GM12878 (cell line): ENCODE results near the gene TICRR. TPM values are rescaled to one million over a fixed set of nuclear protein-coding genes. Genes with fewer than 3 reads are reported as not detected.

Source experiments
- ATAC-seq: fragments of 200-7000 bp; cut with Tn5 transposase; 3 replicates; pipeline ENCODE4 v1.9.1; 2020; ENCODE audit warnings: mild to moderate bottlenecking, moderate library complexity
- BruUV-seq: library from RNA; stranded (reverse); fragments of 400-500 nt; replicated peaks from 2 replicates; lab custom pipeline; 2021; lab: Mats Ljungman, UMichigan
- CTCF ChIA-PET: fragments of 300-600 bp; sonication (Branson Sonifier 250); formaldehyde crosslinking; extraction: SDS; loops from one replicate; lab custom pipeline; 2021; ENCODE audit warnings: inconsistent platforms; lab: Yijun Ruan, JAX
- POLR2A ChIA-PET: fragments of 350-600 bp; formaldehyde crosslinking; extraction: SDS; loops from one replicate; lab custom pipeline; 2021; ENCODE audit warnings: inconsistent platforms; lab: Charles Lee
- RAD21 ChIA-PET: fragments of 300-600 bp; sonication (Branson Sonifier 250); formaldehyde crosslinking; loops from one replicate; lab custom pipeline; 2023; ENCODE audit warnings: antibody characterized with exemption; ENCODE audit not compliant: unreplicated experiment; lab: Charles Lee
- SMC1A ChIA-PET: fragments of 300-600 bp; sonication (Branson Sonifier 250); formaldehyde crosslinking; loops from one replicate; lab custom pipeline; 2023; ENCODE audit not compliant: unreplicated experiment, uncharacterized antibody; lab: Charles Lee
- DNase-seq: peaks from one replicate; pipeline ENCODE4 v3.0.0-alpha.2; 2011; ENCODE audit warnings: low read depth, low spot score
- FAIRE-seq: peaks from 3 replicates; lab custom pipeline; 2011; peaks lifted over from hg19 to GRCh38; lab: Jason Lieb, UNC
- H2AFZ ChIP-seq: 2 replicates; pipeline ENCODE4 v1.6.0; 2011; ENCODE audit warnings: low read depth, low read length, control low read depth; ENCODE audit not compliant: control insufficient read depth
- H3K27ac ChIP-seq: 2 replicates; pipeline ENCODE4 v1.5.1; 2011; ENCODE audit warnings: control low read depth; ENCODE audit not compliant: control insufficient read depth, insufficient read depth
- H3K27me3 ChIP-seq, 2 experiments: replicated peaks in 1 of 2; 2 replicates each; pipeline versions ENCODE4 v1.6.0 to v1.6.1; 2011; ENCODE audit warnings: low read length in 1 of 2; ENCODE audit not compliant: control insufficient read depth in 2 of 2, insufficient read depth in 2 of 2
- H3K36me3 ChIP-seq, 2 experiments: 2 replicates each; pipeline ENCODE4 v1.5.1; 2011; ENCODE audit warnings: low read length in 1 of 2; ENCODE audit not compliant: control insufficient read depth in 2 of 2, insufficient read depth in 2 of 2
- H3K4me1 ChIP-seq: 2 replicates; pipeline ENCODE4 v1.6.1; 2011; ENCODE audit warnings: mild to moderate bottlenecking, low read length, moderate library complexity, mixed read lengths; ENCODE audit not compliant: control insufficient read depth, insufficient read depth
- H3K4me2 ChIP-seq: 2 replicates; pipeline ENCODE4 v1.6.0; 2011; ENCODE audit warnings: control low read depth; ENCODE audit not compliant: control insufficient read depth, insufficient read depth
- H3K4me3 ChIP-seq: fragments of 200-600 bp; sonication (generic); 2 replicates; pipeline ENCODE4 v1.5.1; 2016
- H3K79me2 ChIP-seq: 2 replicates; pipeline ENCODE4 v1.6.0; 2011; ENCODE audit warnings: low read length; ENCODE audit not compliant: control insufficient read depth, insufficient read depth
- H3K9ac ChIP-seq: 2 replicates; pipeline ENCODE4 v1.8.0; 2011; ENCODE audit warnings: low read length, control low read depth, mixed read lengths; ENCODE audit not compliant: control insufficient read depth, insufficient read depth
- H3K9me3 ChIP-seq: replicated peaks from 3 replicates; pipeline ENCODE4 v1.5.1; 2011; ENCODE audit warnings: mild to moderate bottlenecking, low read length; ENCODE audit not compliant: control insufficient read depth, insufficient read depth
- H4K20me1 ChIP-seq: 2 replicates; pipeline ENCODE4 v1.6.0; 2011; ENCODE audit not compliant: control insufficient read depth, insufficient read depth
- CUX1 ChIP-seq: IDR thresholded peaks from 2 replicates; pipeline ENCODE4 v1.6.1; 2012; ENCODE audit warnings: improper control_type of control experiment, low read depth, low read length; ENCODE audit not compliant: insufficient replicate concordance
- ESRRA ChIP-seq: IDR thresholded peaks from 2 replicates; pipeline ENCODE4 v1.6.1; 2012; ENCODE audit warnings: mild to moderate bottlenecking, low read length, improper control_type of control experiment
- SMAD1 ChIP-seq: fragments of 450-650 bp; IDR thresholded peaks from 2 replicates; pipeline ENCODE4 v1.6.1; 2018; ENCODE audit warnings: mild to moderate bottlenecking, low read depth; ENCODE audit not compliant: partially characterized antibody
- SREBF1 ChIP-seq: IDR thresholded peaks from 2 replicates; pipeline ENCODE4 v1.6.1; 2012; ENCODE audit warnings: mild to moderate bottlenecking, low read length
- SRF ChIP-seq, 2 experiments: IDR thresholded peaks; 2 replicates each; pipeline ENCODE4 v1.6.1; 2011; ENCODE audit warnings: low read depth in 2 of 2, low read length in 2 of 2, mild to moderate bottlenecking in 1 of 2, moderate library complexity in 1 of 2
- TCF12 ChIP-seq: IDR thresholded peaks from 2 replicates; pipeline ENCODE4 v1.6.1; 2011; ENCODE audit warnings: low read depth, mild to moderate bottlenecking, low read length
- TCF3 ChIP-seq: IDR thresholded peaks from 2 replicates; pipeline ENCODE4 v1.6.1; 2012; ENCODE audit warnings: low read depth, mild to moderate bottlenecking, low read length, borderline replicate concordance; ENCODE audit not compliant: insufficient read depth
- WGBS: methylation state at CpG from one replicate; pipeline ENCODE4 v1.1.6; 2016; ENCODE audit warnings: low lambda C conversion rate; ENCODE audit not compliant: insufficient replicate concordance, insufficient coverage; ENCODE audit errors: missing lambda C conversion rate; 5-methylcytosine and 5-hydroxymethylcytosine counted together
- in situ Hi-C: fragments of 300-500 bp; cut with MboI; formaldehyde crosslinking; loops from 9 replicates; pipeline ENCODE4 v1.14.3; 2018; ENCODE audit warnings: mixed read lengths
- intact Hi-C: fragments of 100-400 bp; cut with micrococcal nuclease; formaldehyde crosslinking; loops from one replicate; pipeline ENCODE4 v1.14.2; 2022; ENCODE audit not compliant: unreplicated experiment
- polyA plus RNA-seq, 11 experiments: library from polyadenylated mRNA; depleted of rRNA in 4 of 11; unstranded in 6 of 11; stranded (reverse) in 5 of 11; fragments of >200 nt; fragmentation: Nextera tagmentation in 4 of 11; fragmentation: Illumina TruSeq in 1 of 11; extraction: Ambion mirVana in 4 of 11; extraction: Trizol in 1 of 11; gene quantifications; 1 replicate in 1 of 11; 2 replicates in 10 of 11; pipeline versions ENCODE4 v1.2.1 to v1.2.3, GENCODE V29; 2011 to 2016; ENCODE audit warnings: inconsistent platforms in 2 of 11, missing spikeins in 2 of 11, low read depth in 1 of 11
- total RNA-seq, 4 experiments: library from RNA; depleted of rRNA in 3 of 4; stranded (reverse); fragments of >200 nt in 3 of 4; fragmentation: Illumina TruSeq in 1 of 4; extraction: Trizol in 1 of 4; gene quantifications; 2 replicates each; pipeline versions ENCODE4 v1.2.1 to v1.2.3, GENCODE V29; 2013 to 2021

Gene TICRR
- total and polyA plus RNA-seq, 10 of the 15 experiments (the other 5 are each of a cell fraction or from before 2014, with no cell fraction given): 0.58 to 21.5 (median 11.5) TPM

GRCh38 chr15:89591834-89592233 lies 16.6 kb downstream of the TICRR start (continued):
- no peak for TF ChIP-seq CUX1
- no peak for TF ChIP-seq SRF (IDR thresholded peaks at IDR 0.05; ENCODE audit: low read depth in 2 of 2, low read length in 2 of 2)
- no peak for TF ChIP-seq SREBF1
- no peak for TF ChIP-seq TCF3
- no peak for TF ChIP-seq ESRRA

- intact Hi-C loops (no loop called here), in situ Hi-C loops (loop anchor here (25.0 kb wide), 1 partner anchor 1369 kb away; the partner anchor contains the start of gene RCCD1)
- H2AFZ ChIP-seq: no peak overlapping the region
- CTCF ChIA-PET: interaction anchor here (0.8 to 0.9 kb wide), 2 partner anchors 15 to 31 kb away, joined by 3 read pairs; no protein-coding TSS in a partner anchor
- SMC1A ChIA-PET: interaction anchor here (1.1 to 1.5 kb wide), 2 partner anchors 9 to 18 kb away, joined by 3 to 4 read pairs; no protein-coding TSS in a partner anchor
- no peaks in the 10 kb centered on the region for H3K9me3 ChIP-seq
- ATAC-seq (no peak), DNase-seq (no peak), FAIRE-seq (no peak)
- H3K27ac ChIP-seq: no peak overlapping the region
- 98% methylated on average over 4 of the region's 4 CpGs for WGBS
- peaks cover 9 to 20% of the 10 kb centered on the region in 2 experiments for H3K36me3 ChIP-seq
- no peaks in the 10 kb centered on the region for H3K79me2 ChIP-seq
- no peak for TF ChIP-seq SMAD1
- TF ChIP-seq TCF12: no peak
- RAD21 ChIA-PET: no interaction called here
- POLR2A ChIA-PET: no interaction called here
- no peaks in the 10 kb centered on the region for H3K27me3 ChIP-seq
- H4K20me1 ChIP-seq: no peaks in the 10 kb centered on the region
- H3K9ac ChIP-seq: no peak overlapping the region
- no peaks in the 10 kb centered on the region for H3K4me1 ChIP-seq
- no peak overlapping the region for H3K4me2 ChIP-seq
- no peak overlapping the region for H3K4me3 ChIP-seq
- no TSS peak for BruUV-seq
Measured at GRCh38 chr15:89593018-89593417, 17.7 kb downstream of the TICRR start.
